ENCODE data around the gene KCNMA1.

- TF ChIP-seq CTCF (IDR thresholded peaks at IDR 0.05): no peak
- TF ChIP-seq POLR2A (IDR thresholded peaks at IDR 0.05): no peak
Measured at GRCh38 chr10:77226853-77227565, 410.6 kb downstream of the KCNMA1 start.
